HepG2 (cell line): ENCODE results near the gene NOL4L. TPM values are rescaled to one million over a fixed set of nuclear protein-coding genes. Genes with fewer than 3 reads are reported as not detected.
A peak's percentile ranks its signal among the peaks of the same experiment; 100 is the strongest.

Experiments
- AHDC1 ChIP-seq: sonication (generic); formaldehyde crosslinking; IDR thresholded peaks from 2 replicates; pipeline ENCODE4 v1.5.1; 2020; ENCODE audit warnings: mild to moderate bottlenecking, missing genetic modification reagents, borderline replicate concordance
- CBX2 ChIP-seq, 2 experiments: fragments of 200-600 bp in 1 of 2; sonication (generic); formaldehyde crosslinking in 1 of 2; IDR thresholded peaks; 2 replicates each; pipeline versions ENCODE4 v1.7.0 to v1.8.1; 2018 to 2022; ENCODE audit warnings: low read depth in 2 of 2, low read length in 1 of 2, mild to moderate bottlenecking in 1 of 2, missing genetic modification reagents in 1 of 2
- HMG20A ChIP-seq: IDR thresholded peaks from 2 replicates; pipeline ENCODE4 v1.6.1; 2016; ENCODE audit warnings: borderline replicate concordance
- HNF4A ChIP-seq: sonication (generic); formaldehyde crosslinking; IDR thresholded peaks from 2 replicates; pipeline ENCODE4 v1.4.0; 2020; ENCODE audit warnings: missing genetic modification reagents
- ISL2 ChIP-seq: sonication (generic); formaldehyde crosslinking; IDR thresholded peaks from 2 replicates; pipeline ENCODE4 v1.5.0; 2020; ENCODE audit warnings: missing genetic modification reagents
- KAT7 ChIP-seq: IDR thresholded peaks from 2 replicates; pipeline ENCODE4 v1.6.1; 2018; ENCODE audit warnings: borderline replicate concordance, missing compliant biosample characterization
- KDM1A ChIP-seq: IDR thresholded peaks from 2 replicates; pipeline ENCODE4 v1.6.1; 2016; ENCODE audit warnings: missing compliant biosample characterization
- SOX13 ChIP-seq, 3 experiments: fragments of 450-650 bp in 1 of 3; sonication (generic) in 1 of 3; formaldehyde crosslinking in 1 of 3; IDR thresholded peaks in 2 of 3; conservative IDR thresholded peaks in 1 of 3; 2 replicates each; pipeline versions ENCODE4 v1.5.0 to v1.6.1; 2016 to 2020; ENCODE audit warnings: antibody characterized with exemption in 1 of 3, mild to moderate bottlenecking in 1 of 3, missing compliant biosample characterization in 1 of 3, missing genetic modification reagents in 1 of 3, moderate library complexity in 1 of 3
- SOX6 ChIP-seq, 2 experiments: fragments of 450-650 bp in 1 of 2; sonication (generic) in 1 of 2; formaldehyde crosslinking in 1 of 2; IDR thresholded peaks; 2 replicates each; pipeline versions ENCODE4 v1.4.0 to v1.6.1; 2017 to 2020; ENCODE audit warnings: antibody characterized with exemption in 1 of 2, mild to moderate bottlenecking in 1 of 2, missing genetic modification reagents in 1 of 2
- ZBTB1 ChIP-seq: sonication (generic); formaldehyde crosslinking; IDR thresholded peaks from 2 replicates; pipeline ENCODE4 v1.4.0; 2020; ENCODE audit warnings: missing genetic modification reagents, borderline replicate concordance
- ZBTB37 ChIP-seq: sonication (generic); formaldehyde crosslinking; IDR thresholded peaks from 2 replicates; pipeline ENCODE4 v1.4.0; 2020; ENCODE audit warnings: mild to moderate bottlenecking, missing genetic modification reagents
- ZFP41 ChIP-seq: sonication (generic); formaldehyde crosslinking; IDR thresholded peaks from 2 replicates; pipeline ENCODE4 v1.4.0; 2020; ENCODE audit warnings: mild to moderate bottlenecking, missing genetic modification reagents, borderline replicate concordance
- ZNF543 ChIP-seq: sonication (generic); formaldehyde crosslinking; IDR thresholded peaks from 2 replicates; pipeline ENCODE4 v1.4.0; 2020; ENCODE audit warnings: mild to moderate bottlenecking, missing genetic modification reagents
- ZNF574 ChIP-seq: sonication (generic); formaldehyde crosslinking; IDR thresholded peaks from 2 replicates; pipeline ENCODE4 v1.4.0; 2020; ENCODE audit warnings: missing genetic modification reagents
- ZNF768 ChIP-seq: sonication (generic); formaldehyde crosslinking; IDR thresholded peaks from 2 replicates; pipeline ENCODE4 v1.4.0; 2020; ENCODE audit warnings: missing genetic modification reagents
- ZNF777 ChIP-seq: sonication (generic); formaldehyde crosslinking; IDR thresholded peaks from 2 replicates; pipeline ENCODE4 v1.4.0; 2020; ENCODE audit warnings: missing genetic modification reagents
- polyA plus RNA-seq, 8 experiments: library from polyadenylated mRNA; depleted of rRNA in 3 of 8; stranded (reverse) in 7 of 8; unstranded in 1 of 8; fragments of >200 nt; fragmentation: Illumina TruSeq in 4 of 8; extraction: Trizol in 4 of 8; gene quantifications; 2 replicates each; pipeline versions ENCODE4 v1.2.1 to v1.2.3, GENCODE V29; 2011 to 2016; ENCODE audit warnings: low read depth in 4 of 8, missing spikeins in 1 of 8, mixed read lengths in 1 of 8; ENCODE audit not compliant: insufficient read depth in 1 of 8
- total RNA-seq, 5 experiments: library from RNA; depleted of rRNA; stranded (reverse); fragments of >200 nt; fragmentation: Illumina TruSeq; extraction: Trizol; gene quantifications; 2 replicates each; pipeline ENCODE4 v1.2.3, GENCODE V29; 2016; ENCODE audit warnings: low read depth in 1 of 5

Gene NOL4L
- total and polyA plus RNA-seq, 2 of the 13 experiments (the other 11 are each of a cell fraction or from before 2014, with no cell fraction given), result 16.6 to 35.4 TPM

GRCh38 chr20:32483351-32484224 lies 101.5 kb downstream of the NOL4L start (continued):
- TF ChIP-seq KDM1A (CRISPR knock-in tag) (no peak), AHDC1 (CRISPR knock-in tag) (peak; percentile 49; the same call in 1 of the 2 replicates), ZBTB1 (no peak), KAT7 (CRISPR knock-in tag) (0 out of 2 replicates have a peak, but pooled peaks have one; percentile 71), ZFP41 (CRISPR knock-in tag) (peak; percentile 85; the same call in 1 of the 2 replicates), ZNF777 (CRISPR knock-in tag) (peak; percentile 55), SOX6 (IDR thresholded peaks at IDR 0.05) (no peak), SOX6 (CRISPR knock-in tag; IDR thresholded peaks at IDR 0.05) (peak; percentile 73), HNF4A (CRISPR knock-in tag) (no peak), CBX2 (IDR thresholded peaks at IDR 0.05; ENCODE audit: low read depth, low read length) (no peak), CBX2 (CRISPR knock-in tag; IDR thresholded peaks at IDR 0.05; ENCODE audit: low read depth) (no peak), HMG20A (CRISPR knock-in tag) (no peak), ZBTB37 (CRISPR knock-in tag) (peak; percentile 74), ISL2 (CRISPR knock-in tag) (peak; percentile 76), ZNF768 (CRISPR knock-in tag) (peak; percentile 80; the same call in 1 of the 2 replicates), SOX13 (IDR thresholded peaks at IDR 0.05) (no peak), SOX13 (CRISPR knock-in tag; conservative IDR thresholded peaks at IDR 0.05 in 1 of 2, IDR thresholded peaks at IDR 0.05 in 1 of 2) (peak in 1 of 2 experiments; percentile 51; a peak in 2 of 4 replicates), ZNF543 (CRISPR knock-in tag) (no peak), ZNF574 (CRISPR knock-in tag) (0 out of 2 replicates have a peak, but pooled peaks have one; percentile 23)
